Karpas-422 (cell line): ENCODE results near the gene HTR3B. TPM values are rescaled to one million over a fixed set of nuclear protein-coding genes. Genes with fewer than 3 reads are reported as not detected.

Experiments
- DNase-seq: peaks from one replicate; pipeline ENCODE4 v3.0.0-alpha.2; 2015
- H2AFZ ChIP-seq: fragments of 200-600 bp; sonication (generic); 2 replicates; pipeline ENCODE4 v1.6.1; 2014; ENCODE audit warnings: antibody characterized with exemption, low read length, mixed read lengths
- H3K27ac ChIP-seq: fragments of 200-600 bp; sonication (generic); 2 replicates; pipeline ENCODE4 v1.5.1; 2014; ENCODE audit warnings: mild to moderate bottlenecking, low read length, moderate library complexity
- H3K27me3 ChIP-seq: fragments of 200-600 bp; sonication (generic); 2 replicates; pipeline ENCODE4 v1.6.1; 2014; ENCODE audit warnings: low read length, mixed read lengths
- H3K36me3 ChIP-seq: fragments of 200-600 bp; sonication (generic); 2 replicates; pipeline ENCODE4 v1.6.1; 2014; ENCODE audit warnings: low read length, mixed read lengths; ENCODE audit not compliant: insufficient read depth
- H3K4me1 ChIP-seq: fragments of 200-600 bp; sonication (generic); 2 replicates; pipeline ENCODE4 v1.6.1; 2014; ENCODE audit warnings: mild to moderate bottlenecking, low read length, mixed read lengths
- H3K4me2 ChIP-seq: fragments of 200-600 bp; sonication (generic); 2 replicates; pipeline ENCODE4 v1.6.1; 2014; ENCODE audit warnings: low read length, low read depth, mild to moderate bottlenecking; ENCODE audit not compliant: poor library complexity, severe bottlenecking
- H3K4me3 ChIP-seq: fragments of 200-600 bp; sonication (generic); 2 replicates; pipeline ENCODE4 v1.5.1; 2014; ENCODE audit warnings: mild to moderate bottlenecking, antibody characterized with exemption, low read length, mixed read lengths
- H3K79me2 ChIP-seq: fragments of 200-600 bp; sonication (generic); 2 replicates; pipeline ENCODE4 v1.6.1; 2014; ENCODE audit warnings: mild to moderate bottlenecking, low read length, mixed read lengths
- H3K9ac ChIP-seq: fragments of 200-600 bp; sonication (generic); 2 replicates; pipeline ENCODE4 v1.6.0; 2014; ENCODE audit warnings: low read length
- H3K9me2 ChIP-seq: fragments of 200-600 bp; sonication (generic), shearing (Covaris generic); replicated peaks from 2 replicates; pipeline ENCODE4 v1.6.0; 2014; ENCODE audit warnings: mild to moderate bottlenecking, low read length, moderate library complexity; ENCODE audit not compliant: insufficient read depth
- H3K9me3 ChIP-seq: fragments of 300-700, 200-600 bp; sonication (generic); 2 replicates; pipeline ENCODE4 v1.6.1; 2014; ENCODE audit warnings: low read length, mixed read lengths
- H4K20me1 ChIP-seq: fragments of 200-600 bp; sonication (generic); 2 replicates; pipeline ENCODE4 v1.6.1; 2014; ENCODE audit warnings: mild to moderate bottlenecking, antibody characterized with exemption, low read length, low read depth; ENCODE audit not compliant: insufficient read depth
- total RNA-seq: library from RNA; depleted of rRNA; stranded (reverse); fragments of >200 nt; shearing (Covaris generic); gene quantifications from 2 replicates; pipeline ENCODE4 v1.2.3, GENCODE V29; 2014; ENCODE audit warnings: low replicate concordance

The HTR3B gene
- total RNA-seq, 1 experiment from 2014 or later = 2.2 TPM

- H2AFZ ChIP-seq = no peak overlapping the region
- H3K9ac ChIP-seq = no peak overlapping the region
- H4K20me1 ChIP-seq = peaks cover 4% of the 10 kb centered on the region; the same call in 1 of the 2 replicates
- H3K9me3 ChIP-seq = no peaks in the 10 kb centered on the region
- H3K4me1 ChIP-seq = peaks cover 49% of the 10 kb centered on the region
- no peak overlapping the region for H3K4me2 ChIP-seq
- H3K4me3 ChIP-seq = no peak overlapping the region
- H3K27ac ChIP-seq = no peak overlapping the region
- H3K79me2 ChIP-seq = no peaks in the 10 kb centered on the region
- no peak for DNase-seq
- H3K9me2 ChIP-seq = no peaks in the 10 kb centered on the region
- H3K36me3 ChIP-seq = peaks cover 20% of the 10 kb centered on the region
- H3K27me3 ChIP-seq = no peaks in the 10 kb centered on the region
Measured at GRCh38 chr11:113980785-113981184, 76.2 kb downstream of the HTR3B start.

- Histone ChIP-seq H2AFZ (no peak overlapping the region), H3K4me1 (peaks cover 35% of the 10 kb centered on the region), H3K4me3 (no peak overlapping the region), H3K9ac (no peak overlapping the region), H3K27ac (no peak overlapping the region), H4K20me1 (peaks cover 4% of the 10 kb centered on the region; the same call in 1 of the 2 replicates), H3K36me3 (peaks cover 20% of the 10 kb centered on the region), H3K4me2 (no peak overlapping the region), H3K9me2 (no peaks in the 10 kb centered on the region), H3K9me3 (no peaks in the 10 kb centered on the region), H3K27me3 (no peaks in the 10 kb centered on the region), H3K79me2 (no peaks in the 10 kb centered on the region)
- DNase-seq = no peak
Measured at GRCh38 chr11:113982306-113982705, 77.7 kb downstream of the HTR3B start.

DNA sequence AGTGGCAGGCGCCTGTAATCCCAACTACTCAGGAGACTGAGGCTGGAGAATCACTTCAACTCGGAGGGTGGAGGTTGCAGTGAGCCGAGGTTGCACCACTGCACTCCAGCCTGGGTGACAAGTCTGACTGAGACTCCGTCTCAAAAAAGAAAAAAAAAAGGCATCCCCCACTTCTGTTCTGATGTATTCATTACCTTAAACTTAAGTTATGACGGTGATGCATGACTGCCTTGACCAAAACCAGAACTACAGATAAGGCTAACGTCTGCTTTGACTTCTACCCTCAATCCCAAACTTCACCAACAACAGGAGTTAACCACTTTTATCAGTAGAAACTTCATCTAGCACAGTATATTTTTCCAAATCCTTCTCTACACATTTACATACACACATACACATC is 80.2 kb downstream of the HTR3B start:
- H3K9me2 ChIP-seq = no peaks in the 10 kb centered on the region
- H3K79me2 ChIP-seq = no peaks in the 10 kb centered on the region
- no peak overlapping the region for H3K4me2 ChIP-seq
- no peak overlapping the region for H3K4me3 ChIP-seq
- H3K27me3 ChIP-seq = no peaks in the 10 kb centered on the region
- H3K9me3 ChIP-seq = no peaks in the 10 kb centered on the region
- H3K36me3 ChIP-seq = peaks cover 4% of the 10 kb centered on the region; the same call in 1 of the 2 replicates
- DNase-seq = no peak
- H3K4me1 ChIP-seq = peaks cover 11% of the 10 kb centered on the region
- H3K9ac ChIP-seq = no peak overlapping the region
- no peak overlapping the region for H3K27ac ChIP-seq
- H4K20me1 ChIP-seq = peaks cover 4% of the 10 kb centered on the region; the same call in 1 of the 2 replicates
- H2AFZ ChIP-seq = no peak overlapping the region

DNA sequence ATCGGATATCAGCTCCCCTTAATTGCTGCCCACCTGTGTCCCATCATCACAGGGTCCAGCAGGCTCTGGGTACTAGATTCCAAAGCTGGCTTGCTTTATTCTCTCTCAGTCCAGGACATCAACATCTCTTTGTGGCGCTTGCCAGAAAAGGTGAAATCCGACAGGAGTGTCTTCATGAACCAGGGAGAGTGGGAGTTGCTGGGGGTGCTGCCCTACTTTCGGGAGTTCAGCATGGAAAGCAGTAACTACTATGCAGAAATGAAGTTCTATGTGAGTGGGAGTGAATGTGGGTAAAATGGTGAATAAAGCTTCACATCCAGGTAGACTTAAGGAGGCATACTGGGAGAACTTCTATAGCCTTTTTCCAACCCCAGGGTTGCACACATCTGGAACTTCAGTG is 81.3 kb downstream of the HTR3B start:
- H3K27me3 ChIP-seq = no peaks in the 10 kb centered on the region
- H2AFZ ChIP-seq = no peak overlapping the region
- no peak overlapping the region for H3K9ac ChIP-seq
- no peaks in the 10 kb centered on the region for H3K9me2 ChIP-seq
- no peak overlapping the region for H3K27ac ChIP-seq
- no peaks in the 10 kb centered on the region for H3K36me3 ChIP-seq
- no peaks in the 10 kb centered on the region for H3K79me2 ChIP-seq
- no peak for DNase-seq
- no peak overlapping the region for H3K4me3 ChIP-seq
- no peaks in the 10 kb centered on the region for H3K9me3 ChIP-seq
- H3K4me1 ChIP-seq = peaks cover 6% of the 10 kb centered on the region; the same call in 1 of the 2 replicates
- no peaks in the 10 kb centered on the region for H4K20me1 ChIP-seq
- no peak overlapping the region for H3K4me2 ChIP-seq

DNA sequence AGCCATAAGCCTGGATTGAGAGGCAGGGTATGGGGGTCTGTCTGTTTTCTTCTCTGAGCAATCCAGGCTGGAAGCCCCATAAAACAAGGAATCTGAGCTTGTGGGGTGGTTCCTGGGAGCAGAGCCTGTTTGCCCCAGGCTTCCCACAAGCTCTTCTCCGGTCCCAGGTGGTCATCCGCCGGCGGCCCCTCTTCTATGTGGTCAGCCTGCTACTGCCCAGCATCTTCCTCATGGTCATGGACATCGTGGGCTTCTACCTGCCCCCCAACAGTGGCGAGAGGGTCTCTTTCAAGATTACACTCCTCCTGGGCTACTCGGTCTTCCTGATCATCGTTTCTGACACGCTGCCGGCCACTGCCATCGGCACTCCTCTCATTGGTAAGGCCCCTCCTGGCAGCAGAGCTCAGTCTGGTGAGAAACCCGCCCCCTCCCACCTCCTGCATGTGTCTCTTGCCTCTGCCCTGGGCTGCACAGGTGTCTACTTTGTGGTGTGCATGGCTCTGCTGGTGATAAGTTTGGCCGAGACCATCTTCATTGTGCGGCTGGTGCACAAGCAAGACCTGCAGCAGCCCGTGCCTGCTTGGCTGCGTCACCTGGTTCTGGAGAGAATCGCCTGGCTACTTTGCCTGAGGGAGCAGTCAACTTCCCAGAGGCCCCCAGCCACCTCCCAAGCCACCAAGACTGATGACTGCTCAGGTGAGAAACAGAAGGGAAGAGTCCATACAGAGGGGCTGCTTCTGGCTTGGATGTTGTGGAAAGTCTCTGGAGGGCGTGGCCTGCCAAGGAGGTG is 82.0 kb downstream of the HTR3B start:
- Histone ChIP-seq H3K79me2 (no peaks in the 10 kb centered on the region), H3K4me3 (no peak overlapping the region), H2AFZ (no peak overlapping the region), H3K4me1 (peaks cover 7% of the 10 kb centered on the region), H3K4me2 (no peak overlapping the region), H3K9me2 (no peaks in the 10 kb centered on the region), H3K9me3 (no peaks in the 10 kb centered on the region), H3K36me3 (no peaks in the 10 kb centered on the region), H4K20me1 (no peaks in the 10 kb centered on the region), H3K9ac (no peak overlapping the region), H3K27ac (no peak overlapping the region), H3K27me3 (no peaks in the 10 kb centered on the region)
- DNase-seq = no peak

DNA sequence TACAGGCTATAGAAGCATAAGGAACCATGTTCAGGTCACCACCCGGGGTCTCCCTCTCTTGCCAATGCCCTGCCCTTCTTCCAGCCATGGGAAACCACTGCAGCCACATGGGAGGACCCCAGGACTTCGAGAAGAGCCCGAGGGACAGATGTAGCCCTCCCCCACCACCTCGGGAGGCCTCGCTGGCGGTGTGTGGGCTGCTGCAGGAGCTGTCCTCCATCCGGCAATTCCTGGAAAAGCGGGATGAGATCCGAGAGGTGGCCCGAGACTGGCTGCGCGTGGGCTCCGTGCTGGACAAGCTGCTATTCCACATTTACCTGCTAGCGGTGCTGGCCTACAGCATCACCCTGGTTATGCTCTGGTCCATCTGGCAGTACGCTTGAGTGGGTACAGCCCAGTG is 84.8 kb downstream of the HTR3B start:
- no peak overlapping the region for H2AFZ ChIP-seq
- no peak for DNase-seq
- H3K9me3 ChIP-seq = no peaks in the 10 kb centered on the region
- H3K9me2 ChIP-seq = no peaks in the 10 kb centered on the region
- H3K4me1 ChIP-seq = peaks cover 12% of the 10 kb centered on the region
- no peaks in the 10 kb centered on the region for H4K20me1 ChIP-seq
- no peak overlapping the region for H3K9ac ChIP-seq
- H3K4me2 ChIP-seq = no peak overlapping the region
- H3K79me2 ChIP-seq = no peaks in the 10 kb centered on the region
- no peak overlapping the region for H3K4me3 ChIP-seq
- no peaks in the 10 kb centered on the region for H3K27me3 ChIP-seq
- no peak overlapping the region for H3K27ac ChIP-seq
- no peaks in the 10 kb centered on the region for H3K36me3 ChIP-seq

GRCh38 chr11:113989916-113990315 is 85.3 kb downstream of the HTR3B start:
- H3K9ac ChIP-seq = no peak overlapping the region
- no peak overlapping the region for H2AFZ ChIP-seq
- no peaks in the 10 kb centered on the region for H3K9me3 ChIP-seq
- no peaks in the 10 kb centered on the region for H3K27me3 ChIP-seq
- H3K9me2 ChIP-seq = no peaks in the 10 kb centered on the region
- H3K4me1 ChIP-seq = peaks cover 12% of the 10 kb centered on the region
- H3K4me2 ChIP-seq = no peak overlapping the region
- no peaks in the 10 kb centered on the region for H3K36me3 ChIP-seq
- H4K20me1 ChIP-seq = no peaks in the 10 kb centered on the region
- no peak for DNase-seq
- H3K79me2 ChIP-seq = no peaks in the 10 kb centered on the region
- H3K4me3 ChIP-seq = no peak overlapping the region
- no peak overlapping the region for H3K27ac ChIP-seq

GRCh38 chr11:113991170-113991569 is 86.6 kb downstream of the HTR3B start:
- Histone ChIP-seq H2AFZ (no peak overlapping the region), H3K36me3 (no peaks in the 10 kb centered on the region), H3K9ac (no peak overlapping the region), H3K79me2 (no peaks in the 10 kb centered on the region), H3K4me2 (no peak overlapping the region), H3K9me3 (no peaks in the 10 kb centered on the region), H3K4me3 (no peak overlapping the region), H3K9me2 (no peaks in the 10 kb centered on the region), H3K27me3 (no peaks in the 10 kb centered on the region), H3K27ac (no peak overlapping the region), H3K4me1 (peaks cover 12% of the 10 kb centered on the region), H4K20me1 (no peaks in the 10 kb centered on the region)
- DNase-seq = peak; percentile 66
